ENCODE measurements around the gene IL9. TPM values are rescaled to one million over a fixed set of nuclear protein-coding genes. Genes with fewer than 3 reads are reported as not detected.

The IL9 gene
- total and polyA plus RNA-seq, 2 of the 13 experiments (the other 11 are each of a cell fraction or from before 2014, with no cell fraction given): not detected

GRCh38 chr5:135867599-135867998 is 28.0 kb downstream of the IL9 start:
- Histone ChIP-seq H4K20me1 (ENCODE audit: insufficient read depth, low read length) (no peaks in the 10 kb centered on the region), H3K9me3 (ENCODE audit: low read length) (no peaks in the 10 kb centered on the region), H3K4me1 (ENCODE audit: insufficient read depth, low read length) (peaks cover 51% of the 10 kb centered on the region), H3K27me3 (ENCODE audit: control insufficient read depth in 1 of 2, insufficient read depth in 2 of 2, low read length in 2 of 2) (no peaks in the 10 kb centered on the region; a peak in 1 of 5 replicates), H3K4me2 (ENCODE audit: low read depth, low read length) (no peak overlapping the region), H3K36me3 (replicated peaks in 1 of 2; ENCODE audit: control insufficient read depth in 1 of 2, insufficient read depth in 2 of 2, low read length in 2 of 2) (no peaks in the 10 kb centered on the region), H3K27ac (ENCODE audit: extremely low read length, insufficient read depth, low read length) (no peak overlapping the region), H3K4me3 (replicated peaks in 1 of 3; ENCODE audit: insufficient read depth in 1 of 3, low read depth in 2 of 3, low read length in 3 of 3) (no peak overlapping the region), H3K9ac (ENCODE audit: insufficient read depth, low read depth, low read length) (no peak overlapping the region), H2AFZ (ENCODE audit: low read length) (no peak overlapping the region), H3K79me2 (ENCODE audit: insufficient read depth, low read length) (no peaks in the 10 kb centered on the region)
- in situ Hi-C loops (cut with HindIII; ENCODE audit: extremely low pct_ligation_motif_present, low pct_unique_long_range_greater_than_20kb) (loop anchor here (25.0 kb wide), 1 partner anchor 545 kb away; no protein-coding TSS in a partner anchor), intact Hi-C loops (cut with micrococcal nuclease; ENCODE audit: unreplicated experiment) (no loop called here)
- no TSS peak for BruUV-seq (replicated peaks)
- ATAC-seq (no peak), FAIRE-seq (no peak), DNase-seq (ENCODE audit: low spot score) (no peak)
- ChIA-PET CTCF (ENCODE audit: low intra/inter-chr PET ratio, low total read pairs) (no interaction called here), POLR2A (no interaction called here)
- TF ChIP-seq ZNF841 (CRISPR knock-in tag; IDR thresholded peaks at IDR 0.05; ENCODE audit: borderline replicate concordance): no peak
- TF ChIP-seq SUZ12 (IDR thresholded peaks at IDR 0.05; ENCODE audit: low read depth, low read length): no peak
- TF ChIP-seq ARID4A (CRISPR knock-in tag; IDR thresholded peaks at IDR 0.05; ENCODE audit: borderline replicate concordance): no peak
- TF ChIP-seq SKIL (CRISPR knock-in tag; IDR thresholded peaks at IDR 0.05; ENCODE audit: borderline replicate concordance): no peak
- TF ChIP-seq, protein P1, sequence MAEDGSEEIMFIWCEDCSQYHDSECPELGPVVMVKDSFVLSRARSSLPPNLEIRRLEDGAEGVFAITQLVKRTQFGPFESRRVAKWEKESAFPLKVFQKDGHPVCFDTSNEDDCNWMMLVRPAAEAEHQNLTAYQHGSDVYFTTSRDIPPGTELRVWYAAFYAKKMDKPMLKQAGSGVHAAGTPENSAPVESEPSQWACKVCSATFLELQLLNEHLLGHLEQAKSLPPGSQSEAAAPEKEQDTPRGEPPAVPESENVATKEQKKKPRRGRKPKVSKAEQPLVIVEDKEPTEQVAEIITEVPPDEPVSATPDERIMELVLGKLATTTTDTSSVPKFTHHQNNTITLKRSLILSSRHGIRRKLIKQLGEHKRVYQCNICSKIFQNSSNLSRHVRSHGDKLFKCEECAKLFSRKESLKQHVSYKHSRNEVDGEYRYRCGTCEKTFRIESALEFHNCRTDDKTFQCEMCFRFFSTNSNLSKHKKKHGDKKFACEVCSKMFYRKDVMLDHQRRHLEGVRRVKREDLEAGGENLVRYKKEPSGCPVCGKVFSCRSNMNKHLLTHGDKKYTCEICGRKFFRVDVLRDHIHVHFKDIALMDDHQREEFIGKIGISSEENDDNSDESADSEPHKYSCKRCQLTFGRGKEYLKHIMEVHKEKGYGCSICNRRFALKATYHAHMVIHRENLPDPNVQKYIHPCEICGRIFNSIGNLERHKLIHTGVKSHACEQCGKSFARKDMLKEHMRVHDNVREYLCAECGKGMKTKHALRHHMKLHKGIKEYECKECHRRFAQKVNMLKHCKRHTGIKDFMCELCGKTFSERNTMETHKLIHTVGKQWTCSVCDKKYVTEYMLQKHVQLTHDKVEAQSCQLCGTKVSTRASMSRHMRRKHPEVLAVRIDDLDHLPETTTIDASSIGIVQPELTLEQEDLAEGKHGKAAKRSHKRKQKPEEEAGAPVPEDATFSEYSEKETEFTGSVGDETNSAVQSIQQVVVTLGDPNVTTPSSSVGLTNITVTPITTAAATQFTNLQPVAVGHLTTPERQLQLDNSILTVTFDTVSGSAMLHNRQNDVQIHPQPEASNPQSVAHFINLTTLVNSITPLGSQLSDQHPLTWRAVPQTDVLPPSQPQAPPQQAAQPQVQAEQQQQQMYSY (CRISPR knock-in tag; IDR thresholded peaks at IDR 0.05): no peak
- TF ChIP-seq GRHL1 (CRISPR knock-in tag; conservative IDR thresholded peaks at IDR 0.05): no peak
- TF ChIP-seq HDAC6 (IDR thresholded peaks at IDR 0.05; ENCODE audit: low read depth, low read length): no peak
- no peak for TF ChIP-seq TMF1 (CRISPR knock-in tag; IDR thresholded peaks at IDR 0.05; ENCODE audit: low read depth)
- no peak for TF ChIP-seq ZNF224 (CRISPR knock-in tag; IDR thresholded peaks at IDR 0.05)
- no peak for TF ChIP-seq NFRKB (IDR thresholded peaks at IDR 0.05)
